Endothelial cell of hepatic sinusoid (primary cell): Measurements from ENCODE around the gene TRAPPC14.
"Not testable (repeated sequence)": the region's sequence is repeated elsewhere in the genome, so short reads cannot be mapped to it uniquely, and the experiment has no call there.

ENCODE experiments used
- in situ Hi-C: cut with HindIII; loops from 2 replicates; pipeline ENCODE4 v1.10.0; 2017; ENCODE audit warnings: low sequenced_read_pairs

Gene TRAPPC14

GRCh38 chr7:100158229-100159098 lies at the start of gene TRAPPC14:
TRAPPC14 (minus strand) TSS chr7:100158723; CDS start chr7:100158499, 224 bp downstream.
- in situ Hi-C loops: no loop called here

GRCh38 chr7:100204454-100204853 lies 45.9 kb upstream of the TRAPPC14 start:
- in situ Hi-C loops: no loop called here

GRCh38 chr7:100200693-100201092 lies 42.2 kb upstream of the TRAPPC14 start:
- in situ Hi-C loops: no loop called here

- in situ Hi-C loops: no loop called here
These were observed 39.7 kb upstream of the TRAPPC14 start for GRCh38 chr7:100198266-100198665.

- in situ Hi-C loops: not testable (repeated sequence)
These were observed 37.4 kb upstream of the TRAPPC14 start for GRCh38 chr7:100195901-100196322.

GRCh38 chr7:100195222-100195621 lies 36.7 kb upstream of the TRAPPC14 start:
- in situ Hi-C loops: no loop called here

GRCh38 chr7:100192969-100193368 lies 34.4 kb upstream of the TRAPPC14 start:
- in situ Hi-C loops: no loop called here

GRCh38 chr7:100192281-100192862 lies 33.8 kb upstream of the TRAPPC14 start:
- in situ Hi-C loops: not testable (repeated sequence)

GRCh38 chr7:100191775-100192174 lies 33.3 kb upstream of the TRAPPC14 start:
- in situ Hi-C loops: no loop called here

- in situ Hi-C loops: no loop called here
These were observed 31.7 kb upstream of the TRAPPC14 start for GRCh38 chr7:100190048-100190711.

- in situ Hi-C loops: no loop called here
These were observed 30.5 kb upstream of the TRAPPC14 start for GRCh38 chr7:100189061-100189460.

- in situ Hi-C loops: no loop called here
These were observed 27.2 kb upstream of the TRAPPC14 start for GRCh38 chr7:100185726-100186125.

GRCh38 chr7:100183090-100183489 lies 24.6 kb upstream of the TRAPPC14 start:
- in situ Hi-C loops: not testable (repeated sequence)

GRCh38 chr7:100182616-100183015 lies 24.1 kb upstream of the TRAPPC14 start:
- in situ Hi-C loops: not testable (repeated sequence)

GRCh38 chr7:100180084-100180483 lies 21.6 kb upstream of the TRAPPC14 start:
- in situ Hi-C loops: not testable (repeated sequence)

GRCh38 chr7:100177045-100178001 lies 18.8 kb upstream of the TRAPPC14 start, which contains the start of the genes GPC2 and STAG3:
GPC2 (minus strand) TSS chr7:100177381; CDS start chr7:100177199, 182 bp downstream.
STAG3 (plus strand) TSS chr7:100177918; CDS start chr7:100180557, 2,639 bp downstream.
- in situ Hi-C loops: no loop called here

- in situ Hi-C loops: no loop called here
These were observed 17.8 kb upstream of the TRAPPC14 start for GRCh38 chr7:100176096-100177044.

- in situ Hi-C loops: no loop called here
These were observed 16.9 kb upstream of the TRAPPC14 start for GRCh38 chr7:100175296-100175935.

- in situ Hi-C loops: no loop called here
These were observed 16.1 kb upstream of the TRAPPC14 start for GRCh38 chr7:100174582-100174981.
